Adrenal gland (tissue), 5 donors: Measurements from ENCODE around the gene REM2.

Experiments used
- CTCF ChIP-seq, 6 experiments: fragments of 450-650 bp in 4 of 6; fragments of 200-600 bp in 2 of 6; sonication (generic) in 1 of 6; IDR thresholded peaks; 1 replicate in 5 of 6; 2 replicates in 1 of 6; pipeline versions ENCODE4 v1.5.1 to v1.8.0; 2016 to 2021; ENCODE audit warnings: antibody characterized with exemption in 6 of 6, mild to moderate bottlenecking in 2 of 6, moderate library complexity in 1 of 6
- POLR2A ChIP-seq, 2 donors: fragments of 450-650 bp; IDR thresholded peaks; one replicate each; pipeline ENCODE4 v1.6.1; 2017; ENCODE audit warnings: antibody characterized with exemption in 2 of 2, mild to moderate bottlenecking in 2 of 2, moderate library complexity in 1 of 2
- donor health status: DM: no; HTN: no; CAD: no.

- TF ChIP-seq CTCF (IDR thresholded peaks at IDR 0.05) (no peak), POLR2A (IDR thresholded peaks at IDR 0.05) (no peak)
Measured at GRCh38 chr14:22854963-22855724, 27.9 kb upstream of the REM2 start.
